SHP77 treated with DMSO at 0.1 percent for 48 hours (cell line): ENCODE data around the gene MACROD1.

ENCODE experiments used
- DNase-seq: peaks from one replicate; lab custom pipeline; 2025; lab: John Stamatoyannopoulos, UW

MACROD1 gene

GRCh38 chr11:64152841-64153691 lies 12.8 kb downstream of the MACROD1 start:
- no peak for DNase-seq

- no peak for DNase-seq
Observed at GRCh38 chr11:64151337-64151736, 14.6 kb downstream of the MACROD1 start.

GRCh38 chr11:64150481-64151239 lies 15.3 kb downstream of the MACROD1 start:
- DNase-seq, result no peak

GRCh38 chr11:64150051-64150450 lies 15.9 kb downstream of the MACROD1 start:
- DNase-seq, result no peak

GRCh38 chr11:64148917-64149617 lies 16.8 kb downstream of the MACROD1 start:
- DNase-seq, result no peak

- DNase-seq, result peak; percentile 15
Observed at GRCh38 chr11:64148226-64148916, 17.5 kb downstream of the MACROD1 start.

- no peak for DNase-seq
Observed at GRCh38 chr11:64146036-64146955, 19.6 kb downstream of the MACROD1 start.

GRCh38 chr11:64144587-64145472 lies 21.1 kb downstream of the MACROD1 start:
- DNase-seq, result no peak

- DNase-seq, result no peak
Observed at GRCh38 chr11:64141081-64141783, 24.7 kb downstream of the MACROD1 start.

- no peak for DNase-seq
Observed at GRCh38 chr11:64140082-64140481, 25.8 kb downstream of the MACROD1 start.

- no peak for DNase-seq
Observed at GRCh38 chr11:64139049-64139448, 26.9 kb downstream of the MACROD1 start.

GRCh38 chr11:64138398-64138797 lies 27.5 kb downstream of the MACROD1 start:
- DNase-seq, result no peak

- no peak for DNase-seq
Observed at GRCh38 chr11:64136765-64137441, 29.0 kb downstream of the MACROD1 start.

GRCh38 chr11:64135711-64136110 lies 30.2 kb downstream of the MACROD1 start:
- no peak for DNase-seq

GRCh38 chr11:64134963-64135362 lies 30.9 kb downstream of the MACROD1 start:
- no peak for DNase-seq

- no peak for DNase-seq
Observed at GRCh38 chr11:64132982-64133705, 32.8 kb downstream of the MACROD1 start.

- DNase-seq, result no peak
Observed at GRCh38 chr11:64132191-64132771, 33.6 kb downstream of the MACROD1 start.
